ENCODE measurements around the gene PIK3CD. TPM values are rescaled to one million over a fixed set of nuclear protein-coding genes. Genes with fewer than 3 reads are reported as not detected.

PIK3CD gene
- total RNA-seq, 1 experiment from 2014 or later = 0.77 TPM

- no peak overlapping the region for H3K4me3 Mint-ChIP-seq (ENCODE audit: unreplicated experiment)
- Histone ChIP-seq H3K4me1 (no peaks in the 10 kb centered on the region), H3K36me3 (ENCODE audit: control insufficient read depth, insufficient read depth, low read length) (no peaks in the 10 kb centered on the region), H3K9me3 (no peaks in the 10 kb centered on the region), H3K4me3 (ENCODE audit: low read depth, low read length) (no peak overlapping the region), H3K27me3 (replicated peaks; ENCODE audit: control insufficient read depth, insufficient read depth, low read length) (no peaks in the 10 kb centered on the region)
- H3K27me3 Mint-ChIP-seq (ENCODE audit: insufficient read depth, unreplicated experiment) = no peaks in the 10 kb centered on the region
- no peak for TF ChIP-seq CTCF (IDR thresholded peaks at IDR 0.05; ENCODE audit: insufficient read depth in 1 of 2, low read depth in 1 of 2, low read length in 1 of 2, severe bottlenecking in 1 of 2, unreplicated experiment in 1 of 2)
- POLR2A ChIA-PET = no interaction called here
- BruUV-seq (replicated peaks) = no TSS peak
- no peak for DNase-seq
- H3K9me3 Mint-ChIP-seq (ENCODE audit: unreplicated experiment) = no peaks in the 10 kb centered on the region
- intact Hi-C loops (cut with micrococcal nuclease; ENCODE audit: unreplicated experiment) = no loop called here
- CTCF ChIA-PET = no interaction called here
- peaks cover 9% of the 10 kb centered on the region for H3K36me3 Mint-ChIP-seq (ENCODE audit: insufficient read depth, unreplicated experiment)
- no peak overlapping the region for H3K27ac Mint-ChIP-seq (ENCODE audit: unreplicated experiment)
- no peaks in the 10 kb centered on the region for H3K4me1 Mint-ChIP-seq (ENCODE audit: low read depth, unreplicated experiment)
Observed at GRCh38 chr1:9605946-9606455, 45.5 kb upstream of the PIK3CD start.

- H3K27me3 ChIP-seq (replicated peaks; ENCODE audit: control insufficient read depth, insufficient read depth, low read length) = no peaks in the 10 kb centered on the region
- CTCF ChIA-PET = no interaction called here
Observed at GRCh38 chr1:9606458-9606857, 45.1 kb upstream of the PIK3CD start.

GRCh38 chr1:9606948-9607347 lies 44.6 kb upstream of the PIK3CD start:
- BruUV-seq (replicated peaks) = no TSS peak
- no peak for TF ChIP-seq CTCF (IDR thresholded peaks at IDR 0.05; ENCODE audit: insufficient read depth in 1 of 2, low read depth in 1 of 2, low read length in 1 of 2, severe bottlenecking in 1 of 2, unreplicated experiment in 1 of 2)
- H3K4me3 ChIP-seq (ENCODE audit: low read depth, low read length) = no peak overlapping the region
- no peaks in the 10 kb centered on the region for H3K36me3 ChIP-seq (ENCODE audit: control insufficient read depth, insufficient read depth, low read length)
- no peaks in the 10 kb centered on the region for H3K9me3 Mint-ChIP-seq (ENCODE audit: unreplicated experiment)
- DNase-seq = no peak
- ChIA-PET CTCF (no interaction called here), POLR2A (no interaction called here)
- H3K4me3 Mint-ChIP-seq (ENCODE audit: unreplicated experiment) = no peak overlapping the region
- intact Hi-C loops (cut with micrococcal nuclease; ENCODE audit: unreplicated experiment) = no loop called here
- H3K4me1 Mint-ChIP-seq (ENCODE audit: low read depth, unreplicated experiment) = no peaks in the 10 kb centered on the region
- no peak overlapping the region for H3K27ac Mint-ChIP-seq (ENCODE audit: unreplicated experiment)
- peaks cover 6% of the 10 kb centered on the region for H3K36me3 Mint-ChIP-seq (ENCODE audit: insufficient read depth, unreplicated experiment)
- H3K27me3 Mint-ChIP-seq (ENCODE audit: insufficient read depth, unreplicated experiment) = no peaks in the 10 kb centered on the region
- H3K9me3 ChIP-seq = no peaks in the 10 kb centered on the region
- no peaks in the 10 kb centered on the region for H3K27me3 ChIP-seq (replicated peaks; ENCODE audit: control insufficient read depth, insufficient read depth, low read length)
- H3K4me1 ChIP-seq = no peaks in the 10 kb centered on the region

More at GRCh38 chr1:9606458-9606857, 45.1 kb upstream of the PIK3CD start:
- Histone ChIP-seq H3K9me3 (no peaks in the 10 kb centered on the region), H3K36me3 (ENCODE audit: control insufficient read depth, insufficient read depth, low read length) (no peaks in the 10 kb centered on the region), H3K4me3 (ENCODE audit: low read depth, low read length) (no peak overlapping the region), H3K4me1 (no peaks in the 10 kb centered on the region)
- H3K4me1 Mint-ChIP-seq (ENCODE audit: low read depth, unreplicated experiment) = no peaks in the 10 kb centered on the region
- no TSS peak for BruUV-seq (replicated peaks)
- H3K27ac Mint-ChIP-seq (ENCODE audit: unreplicated experiment) = no peak overlapping the region
- H3K4me3 Mint-ChIP-seq (ENCODE audit: unreplicated experiment) = no peak overlapping the region
- no peak for TF ChIP-seq CTCF (IDR thresholded peaks at IDR 0.05; ENCODE audit: insufficient read depth in 1 of 2, low read depth in 1 of 2, low read length in 1 of 2, severe bottlenecking in 1 of 2, unreplicated experiment in 1 of 2)
- intact Hi-C loops (cut with micrococcal nuclease; ENCODE audit: unreplicated experiment) = no loop called here
- no peak for DNase-seq
- no peaks in the 10 kb centered on the region for H3K9me3 Mint-ChIP-seq (ENCODE audit: unreplicated experiment)
- no peaks in the 10 kb centered on the region for H3K27me3 Mint-ChIP-seq (ENCODE audit: insufficient read depth, unreplicated experiment)
- peaks cover 6% of the 10 kb centered on the region for H3K36me3 Mint-ChIP-seq (ENCODE audit: insufficient read depth, unreplicated experiment)
- POLR2A ChIA-PET = no interaction called here
